GM12878 (cell line): ENCODE data around the gene TNXB. TPM values are rescaled to one million over a fixed set of nuclear protein-coding genes. Genes with fewer than 3 reads are reported as not detected.

ENCODE experiments used
- BACH1 ChIP-seq: fragments of 450-650 bp; IDR thresholded peaks from 2 replicates; pipeline ENCODE4 v1.6.1; 2017; ENCODE audit warnings: mild to moderate bottlenecking, borderline replicate concordance
- HDAC2 ChIP-seq: fragments of 200-600 bp; sonication (generic); IDR thresholded peaks from 2 replicates; pipeline ENCODE4 v1.6.1; 2017
- MXI1 ChIP-seq: fragments of 150-350 bp; IDR thresholded peaks from 2 replicates; pipeline ENCODE4 v1.6.1; 2011; ENCODE audit warnings: low read depth, mild to moderate bottlenecking, inconsistent platforms, low read length, improper control_type of control experiment
- NBN ChIP-seq: fragments of 450-650 bp; IDR thresholded peaks from 2 replicates; pipeline ENCODE4 v1.6.1; 2016
- NFXL1 ChIP-seq: fragments of 450-650 bp; IDR thresholded peaks from 2 replicates; pipeline ENCODE4 v1.6.1; 2017; ENCODE audit warnings: antibody characterized with exemption, mild to moderate bottlenecking, borderline replicate concordance
- NR2F1 ChIP-seq: fragments of 450-650 bp; conservative IDR thresholded peaks from 2 replicates; pipeline ENCODE4 v1.6.1; 2017; ENCODE audit warnings: mild to moderate bottlenecking
- PAX5 ChIP-seq: IDR thresholded peaks from 2 replicates; pipeline ENCODE4 v1.6.1; 2011; ENCODE audit warnings: low read depth, low read length, borderline replicate concordance
- STAT3 ChIP-seq: IDR thresholded peaks from 2 replicates; pipeline ENCODE4 v1.6.1; 2011; ENCODE audit warnings: low read depth, low read length, improper control_type of control experiment
- ZBTB11 ChIP-seq: fragments of 450-650 bp; formaldehyde crosslinking; IDR thresholded peaks from 2 replicates; pipeline ENCODE4 v1.5.0; 2022; ENCODE audit warnings: mild to moderate bottlenecking, missing genetic modification characterization
- ZBTB33 ChIP-seq: fragments of 450-650 bp; IDR thresholded peaks from 2 replicates; pipeline ENCODE4 v1.6.1; 2017; ENCODE audit warnings: mild to moderate bottlenecking
- ZNF592 ChIP-seq: fragments of 450-650 bp; IDR thresholded peaks from 2 replicates; pipeline ENCODE4 v1.6.1; 2017; ENCODE audit warnings: mild to moderate bottlenecking, moderate library complexity
- polyA plus RNA-seq, 11 experiments: library from polyadenylated mRNA; depleted of rRNA in 4 of 11; unstranded in 6 of 11; stranded (reverse) in 5 of 11; fragments of >200 nt; fragmentation: Nextera tagmentation in 4 of 11; fragmentation: Illumina TruSeq in 1 of 11; extraction: Ambion mirVana in 4 of 11; extraction: Trizol in 1 of 11; gene quantifications; 1 replicate in 1 of 11; 2 replicates in 10 of 11; pipeline versions ENCODE4 v1.2.1 to v1.2.3, GENCODE V29; 2011 to 2016; ENCODE audit warnings: inconsistent platforms in 2 of 11, missing spikeins in 2 of 11, low read depth in 1 of 11
- total RNA-seq, 4 experiments: library from RNA; depleted of rRNA in 3 of 4; stranded (reverse); fragments of >200 nt in 3 of 4; fragmentation: Illumina TruSeq in 1 of 4; extraction: Trizol in 1 of 4; gene quantifications; 2 replicates each; pipeline versions ENCODE4 v1.2.1 to v1.2.3, GENCODE V29; 2013 to 2021

TNXB gene
- total and polyA plus RNA-seq, 10 of the 15 experiments (the other 5 are each of a cell fraction or from before 2014, with no cell fraction given): 0.03 to 2.5 (median 0.68) TPM; not detected in 2

- TF ChIP-seq ZBTB11 (CRISPR knock-in tag) (no peak), HDAC2 (no peak), PAX5 (no peak), ZBTB33 (no peak), NR2F1 (no peak), MXI1 (no peak), BACH1 (no peak), STAT3 (no peak), NFXL1 (no peak), ZNF592 (no peak), NBN (no peak)
Measured at GRCh38 chr6:32073101-32073500, 36.0 kb downstream of the TNXB start (continued).
